GM19467 (cell line): ENCODE data around the gene KRTAP5-10.
"Not testable (repeated sequence)": the region's sequence is repeated elsewhere in the genome, so short reads cannot be mapped to it uniquely, and the experiment has no call there.

Experiments
- ATAC-seq: cut with Tn5 transposase; IDR thresholded peaks from one replicate; pipeline ENCODE4 v1.9.1; 2021; ENCODE audit warnings: mild to moderate bottlenecking, moderate library complexity; ENCODE audit not compliant: unreplicated experiment

Gene KRTAP5-10, protein sequence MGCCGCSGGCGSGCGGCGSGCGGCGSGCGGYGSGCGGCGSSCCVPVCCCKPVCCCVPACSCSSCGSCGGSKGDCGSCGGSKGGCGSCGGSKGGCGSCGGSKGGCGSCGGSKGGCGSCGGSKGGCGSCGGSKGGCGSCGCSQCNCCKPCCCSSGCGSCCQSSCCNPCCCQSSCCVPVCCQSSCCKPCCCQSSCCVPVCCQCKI

DNA sequence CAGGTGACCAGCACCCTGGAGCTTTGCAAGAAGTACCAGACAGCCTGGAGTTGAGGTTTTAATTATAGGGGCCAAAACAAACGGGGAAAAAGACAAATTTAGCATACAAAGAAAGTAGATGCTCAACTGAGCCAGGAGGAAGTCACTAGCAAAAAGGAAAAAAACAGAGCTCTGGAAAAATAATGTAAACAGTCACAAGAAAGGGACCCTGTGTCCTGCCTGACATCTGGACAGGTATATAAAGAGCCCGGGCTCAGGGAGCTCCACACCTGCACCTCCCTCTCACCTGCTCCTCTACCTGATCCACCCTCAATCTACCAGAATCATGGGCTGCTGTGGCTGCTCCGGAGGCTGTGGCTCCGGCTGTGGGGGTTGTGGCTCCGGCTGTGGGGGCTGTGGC, at the start of gene KRTAP5-10:
Gene KRTAP5-10, plus strand, starts transcription at position 301 of the 400 bp plus-strand sequence. Its CDS starts 25 bp downstream, at position 326.
- no peak for ATAC-seq

DNA sequence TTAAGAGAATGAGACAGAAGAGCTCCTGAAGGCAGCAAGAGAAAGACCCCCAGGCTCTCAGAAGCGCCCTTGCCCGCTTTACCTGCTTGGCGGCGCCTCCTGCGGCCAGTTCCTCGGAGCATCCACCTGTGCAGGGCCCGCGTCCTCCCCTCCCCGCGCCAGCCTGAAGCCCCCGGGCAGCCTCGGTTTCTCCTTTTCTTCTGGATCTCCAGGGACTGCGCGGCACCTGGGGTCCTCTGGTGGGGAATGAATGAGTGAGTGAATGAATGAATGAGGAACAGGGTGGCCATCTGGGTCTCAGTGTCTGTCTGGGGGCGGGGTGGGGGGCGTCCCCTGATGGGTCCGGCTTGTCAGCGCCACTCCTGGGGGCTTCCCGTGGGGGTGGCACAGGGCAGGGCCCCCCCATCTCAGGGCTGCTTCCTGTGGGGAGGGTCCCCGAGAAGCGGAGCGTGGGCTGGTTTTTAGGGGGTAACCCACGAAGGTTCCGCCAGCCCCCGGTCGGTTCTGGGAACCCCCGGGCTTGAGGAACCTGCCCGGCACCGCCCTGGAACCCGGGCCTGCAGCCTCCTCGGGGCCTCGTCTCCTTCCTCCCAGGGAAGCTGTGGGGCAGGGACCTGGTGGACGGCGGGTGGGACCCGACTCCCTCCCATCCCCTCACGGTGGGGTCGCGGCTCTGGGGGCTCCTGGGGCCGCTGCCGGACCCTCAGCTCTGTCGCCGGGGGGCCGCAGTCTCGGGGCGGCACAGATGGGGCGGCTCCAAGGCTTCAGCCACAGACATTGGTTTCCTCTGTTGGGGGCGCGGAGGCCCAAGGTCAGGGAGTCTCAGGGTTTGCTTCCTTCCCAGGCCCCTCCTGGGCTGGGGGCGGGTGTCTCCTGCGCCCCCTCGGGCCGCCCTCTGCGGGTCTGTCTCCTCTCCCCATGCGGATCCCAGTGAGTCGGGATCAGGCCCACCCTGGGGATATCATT, 46.6 kb upstream of the KRTAP5-10 start:
- no peak for ATAC-seq

DNA sequence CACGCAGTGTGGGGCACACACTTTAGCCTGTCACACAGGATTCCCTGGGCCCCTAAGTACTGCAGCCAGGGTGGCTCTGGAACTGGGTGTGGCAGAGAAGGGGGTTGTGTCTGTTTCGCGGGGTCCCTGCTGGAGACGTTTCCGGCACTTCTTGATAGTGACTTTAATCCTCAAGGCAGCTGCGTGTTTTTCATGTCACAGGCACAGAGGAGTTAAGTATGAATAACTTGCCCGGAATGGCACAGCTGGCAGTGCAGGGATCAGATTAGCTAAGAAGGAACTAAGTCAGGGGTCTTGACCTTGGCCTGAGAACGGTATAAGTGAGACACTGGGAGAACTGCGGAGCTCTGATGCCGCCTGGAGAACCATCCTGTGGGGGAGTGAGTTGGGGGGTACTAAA, 45.8 kb upstream of the KRTAP5-10 start:
- no peak for ATAC-seq

DNA sequence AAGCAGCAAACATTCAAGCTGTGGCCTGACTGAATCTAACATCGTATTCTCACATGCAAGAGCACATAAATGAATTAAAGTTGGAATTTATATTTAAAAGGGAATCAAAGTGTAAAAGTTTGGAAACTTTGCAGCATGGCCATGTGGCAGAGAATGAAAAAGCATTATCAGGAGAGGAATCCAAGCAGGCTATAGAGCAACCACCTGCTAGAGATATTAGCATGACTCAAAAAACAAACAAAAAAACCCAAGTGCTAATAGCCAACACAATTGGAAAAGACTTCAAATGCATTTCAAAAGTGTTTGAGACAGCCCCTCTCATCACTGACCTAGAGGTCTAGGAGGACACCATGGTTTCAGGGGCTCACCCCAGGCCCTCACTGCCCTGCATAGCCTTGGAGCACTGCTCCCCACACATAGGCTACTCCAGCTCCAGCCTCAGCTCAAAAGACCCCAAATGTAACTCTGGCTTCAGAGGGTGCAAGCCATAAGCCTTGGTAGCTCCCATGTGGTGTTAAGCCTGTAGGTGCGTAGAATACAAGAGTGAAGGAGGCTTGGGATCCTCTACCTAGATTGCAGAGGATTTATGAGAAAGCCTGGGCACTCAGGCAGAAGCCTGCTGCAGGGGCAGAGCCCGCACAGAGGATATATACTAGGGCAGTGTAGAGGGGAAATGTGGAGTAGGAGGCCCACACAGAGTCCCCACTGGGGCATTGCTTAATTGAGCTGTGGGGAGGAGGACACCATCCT, 40.0 kb upstream of the KRTAP5-10 start:
- no peak for ATAC-seq

DNA sequence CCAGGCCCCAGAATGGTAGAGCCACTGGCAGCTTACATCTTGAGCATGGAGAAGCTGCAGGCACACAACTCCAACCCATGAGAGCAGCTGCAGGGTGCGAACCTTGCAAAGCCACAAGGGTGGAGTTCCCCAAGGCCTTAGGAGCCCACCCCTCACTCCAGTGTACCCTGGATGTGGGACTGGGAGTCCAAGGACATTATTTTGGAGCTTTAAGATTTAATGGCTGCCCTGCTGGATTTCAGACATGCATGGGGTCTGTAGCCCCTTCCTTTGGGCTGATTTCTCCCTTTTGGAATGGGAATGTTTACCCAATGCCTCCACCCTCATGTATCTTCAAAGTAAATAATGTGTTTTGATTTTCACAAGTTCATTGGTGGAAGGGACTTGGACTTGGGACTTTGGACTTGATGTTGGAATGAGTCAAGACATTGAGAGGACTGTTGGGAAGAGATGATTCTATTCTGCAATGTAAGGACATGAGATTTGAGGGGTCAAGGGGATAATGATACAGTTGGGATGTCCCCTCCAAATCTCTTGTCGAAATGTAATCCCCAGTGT, 39.3 kb upstream of the KRTAP5-10 start:
- ATAC-seq: no peak

DNA sequence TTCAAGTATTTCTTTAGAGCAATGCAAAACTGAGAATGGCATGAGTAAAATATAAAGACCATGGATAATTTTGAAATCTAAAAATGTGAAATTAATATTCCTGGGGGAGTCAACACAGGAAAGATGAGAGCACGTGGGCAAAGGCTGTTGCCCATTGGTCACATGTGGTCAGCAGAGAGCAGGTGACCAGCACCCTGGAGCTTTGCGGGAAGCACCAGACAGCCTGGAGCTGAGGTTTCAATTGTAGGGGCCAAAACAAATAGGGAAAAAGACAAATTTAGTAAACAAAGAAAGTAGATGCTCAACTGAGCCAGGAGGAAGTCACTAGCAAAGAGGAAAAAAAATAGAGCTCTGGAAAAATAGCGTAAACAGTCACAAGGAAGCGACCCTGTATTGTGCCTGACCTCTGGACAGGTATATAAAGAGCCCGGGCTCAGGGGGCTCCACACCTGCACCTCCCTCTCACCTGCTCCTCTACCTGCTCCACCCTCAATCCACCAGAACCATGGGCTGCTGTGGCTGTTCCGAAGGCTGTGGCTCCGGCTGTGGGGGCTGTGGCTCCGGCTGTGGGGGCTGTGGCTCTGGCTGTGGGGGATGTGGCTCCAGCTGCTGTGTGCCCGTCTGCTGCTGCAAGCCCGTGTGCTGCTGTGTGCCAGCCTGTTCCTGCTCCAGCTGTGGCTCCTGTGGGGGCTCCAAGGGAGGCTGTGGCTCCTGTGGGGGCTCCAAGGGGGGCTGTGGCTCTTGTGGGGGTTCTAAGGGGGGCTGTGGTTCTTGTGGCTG, 38.4 kb upstream of the KRTAP5-10 start, which contains the start of gene KRTAP5-7:
Gene KRTAP5-7, plus strand, starts transcription at position 472 of the 780 bp plus-strand sequence. Its CDS starts 34 bp downstream, at position 506.
- not testable (repeated sequence) for ATAC-seq

DNA sequence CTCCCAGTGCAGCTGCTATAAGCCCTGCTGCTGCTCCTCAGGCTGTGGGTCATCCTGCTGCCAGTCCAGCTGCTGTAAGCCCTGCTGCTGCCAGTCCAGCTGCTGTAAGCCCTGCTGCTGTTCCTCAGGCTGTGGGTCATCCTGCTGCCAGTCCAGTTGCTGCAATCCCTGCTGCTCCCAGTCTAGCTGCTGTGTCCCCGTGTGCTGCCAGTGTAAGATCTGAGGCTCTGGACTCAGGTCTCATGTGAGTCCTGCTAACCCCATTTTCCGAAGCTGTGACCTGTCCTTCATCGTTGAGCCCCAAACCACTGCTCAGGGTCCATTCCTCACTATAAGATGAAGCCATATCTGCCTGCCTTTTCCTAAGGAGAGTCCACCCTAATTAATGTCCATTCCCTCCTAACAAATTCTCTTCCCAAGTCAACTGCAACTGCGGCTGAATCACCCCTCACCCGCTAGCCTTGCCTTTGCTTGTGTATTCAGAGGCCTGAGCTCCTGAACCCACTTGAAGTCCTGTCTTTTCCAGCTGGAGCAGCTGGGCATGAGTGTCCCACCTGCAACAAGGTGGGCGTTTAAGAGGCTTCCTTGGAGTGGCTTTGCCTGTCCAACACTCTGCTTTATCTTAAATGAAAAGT, 37.7 kb upstream of the KRTAP5-10 start:
- no peak for ATAC-seq

DNA sequence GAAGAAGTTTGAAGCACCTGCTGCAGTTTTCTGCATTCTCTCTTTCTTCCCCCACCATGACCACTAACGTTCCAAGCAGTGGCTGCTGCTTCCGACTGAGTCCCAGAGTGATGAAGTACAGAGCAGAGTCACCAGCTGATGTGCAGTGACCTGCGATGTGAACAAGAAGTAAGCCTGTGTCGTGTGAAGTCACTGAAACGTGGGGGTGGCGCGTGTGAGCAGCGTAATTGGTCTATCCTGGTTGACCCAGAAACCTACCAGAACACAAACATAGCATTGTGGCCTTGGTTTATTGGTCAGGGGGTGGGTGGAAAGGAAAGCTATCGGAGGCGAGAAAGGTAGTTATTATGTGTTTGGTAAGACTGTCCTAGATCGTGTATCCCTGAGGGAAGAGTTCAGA, 34.8 kb upstream of the KRTAP5-10 start:
- no peak for ATAC-seq

DNA sequence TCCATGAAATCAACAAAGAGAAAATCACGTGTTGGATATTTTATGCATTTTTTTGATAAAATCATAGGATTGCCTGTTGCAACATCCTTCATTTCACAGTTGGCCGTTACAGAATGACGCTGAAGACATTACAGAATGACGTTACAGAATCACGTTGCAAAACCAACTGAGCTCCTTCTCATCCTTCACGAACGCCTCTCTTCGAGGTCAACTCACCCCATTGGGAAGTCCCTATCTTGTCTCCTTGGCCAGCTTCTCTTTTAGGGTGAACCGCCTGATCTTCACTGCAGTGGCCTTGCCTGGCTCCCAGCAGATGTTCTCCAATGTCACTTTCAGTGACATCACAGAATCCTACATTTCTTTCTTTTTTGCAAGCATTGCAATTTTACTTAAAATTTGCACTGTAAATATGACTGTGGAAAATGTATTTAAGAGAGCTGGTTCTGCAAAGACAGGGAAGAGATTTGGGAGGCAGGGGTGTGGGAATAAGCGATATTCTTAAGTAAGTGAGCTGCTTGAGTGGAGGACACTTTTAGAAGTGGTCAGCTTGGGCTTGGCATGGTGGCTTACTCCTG, 33.2 kb upstream of the KRTAP5-10 start:
- no peak for ATAC-seq

DNA sequence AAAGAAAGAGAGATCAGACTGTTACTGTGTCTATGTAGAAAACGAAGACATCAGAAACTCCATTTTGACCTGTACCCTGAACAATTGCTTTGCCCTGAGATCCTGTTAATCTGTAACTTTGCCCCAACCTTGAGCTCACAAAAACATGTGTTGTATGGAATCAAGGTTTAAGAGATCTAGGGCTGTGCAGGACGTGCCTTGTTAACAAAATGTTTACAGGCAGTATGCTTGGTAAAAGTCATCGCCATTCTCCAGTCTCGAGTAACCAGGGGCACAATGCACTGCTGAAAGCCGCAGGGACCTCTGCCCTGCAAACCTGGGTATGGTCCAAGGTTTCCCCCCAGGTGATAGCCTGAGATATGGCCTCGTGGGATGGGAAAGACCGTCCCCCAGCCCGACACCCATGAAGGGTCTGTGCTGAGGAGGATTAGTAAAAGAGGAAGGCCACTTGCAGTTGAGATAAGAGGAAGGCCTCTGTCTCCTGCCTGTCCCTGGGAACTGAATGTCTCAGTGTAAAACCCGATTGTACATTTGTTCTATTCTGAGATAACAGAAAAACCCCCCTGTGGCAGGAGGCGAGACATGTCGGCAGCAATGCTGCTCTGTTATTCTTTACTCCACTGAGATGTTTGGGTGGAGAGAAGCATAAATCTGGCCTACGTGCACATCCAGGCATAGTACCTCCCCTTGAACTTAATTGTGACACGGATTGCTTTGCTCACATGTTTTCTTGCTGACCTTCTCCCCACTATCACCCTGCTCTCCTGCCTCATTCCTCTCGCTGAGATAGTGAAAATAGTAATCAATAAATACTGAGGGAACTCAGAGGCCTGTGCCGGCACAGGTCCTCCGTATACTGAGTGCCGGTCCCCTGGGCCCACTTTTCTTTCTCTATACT, 30.4 kb upstream of the KRTAP5-10 start:
- not testable (repeated sequence) for ATAC-seq

DNA sequence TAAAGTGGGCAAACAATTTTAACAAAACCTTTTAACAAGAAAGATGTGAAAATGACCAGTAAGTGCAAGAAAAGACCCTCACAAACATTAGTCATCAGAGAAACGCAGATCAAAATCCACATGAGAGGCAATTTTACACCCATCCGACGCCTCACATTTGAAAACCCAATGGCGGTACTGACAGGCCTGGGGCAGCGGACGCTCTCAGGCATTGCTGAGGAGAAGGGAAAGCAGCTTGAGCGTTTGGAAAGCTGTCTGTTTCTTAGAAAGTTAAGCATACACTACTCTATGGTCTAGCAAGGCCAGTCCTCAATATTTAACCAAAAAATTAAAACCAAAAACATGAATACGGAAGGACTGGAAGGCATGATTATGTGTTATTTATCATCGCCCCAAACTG, 29.5 kb upstream of the KRTAP5-10 start:
- ATAC-seq: no peak

DNA sequence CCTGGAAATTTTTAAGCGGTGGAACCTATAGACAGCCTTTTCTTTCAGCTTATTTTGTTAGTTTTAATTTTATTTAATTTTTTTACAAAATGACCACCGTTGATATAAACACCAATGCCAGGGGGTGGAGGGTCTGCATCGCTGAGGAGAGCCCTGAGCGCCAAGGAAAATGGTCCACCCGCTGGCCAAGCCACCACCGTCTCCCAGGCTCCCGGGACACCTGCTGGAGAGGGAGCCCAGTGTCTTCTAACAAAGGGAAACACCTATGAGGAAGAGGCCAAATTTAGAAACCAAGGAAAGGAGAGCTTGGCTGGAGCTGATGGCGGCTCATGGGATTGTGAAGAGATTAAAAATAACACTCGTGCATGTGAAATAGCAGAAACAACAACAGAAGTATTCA, 27.8 kb upstream of the KRTAP5-10 start:
- no peak for ATAC-seq

DNA sequence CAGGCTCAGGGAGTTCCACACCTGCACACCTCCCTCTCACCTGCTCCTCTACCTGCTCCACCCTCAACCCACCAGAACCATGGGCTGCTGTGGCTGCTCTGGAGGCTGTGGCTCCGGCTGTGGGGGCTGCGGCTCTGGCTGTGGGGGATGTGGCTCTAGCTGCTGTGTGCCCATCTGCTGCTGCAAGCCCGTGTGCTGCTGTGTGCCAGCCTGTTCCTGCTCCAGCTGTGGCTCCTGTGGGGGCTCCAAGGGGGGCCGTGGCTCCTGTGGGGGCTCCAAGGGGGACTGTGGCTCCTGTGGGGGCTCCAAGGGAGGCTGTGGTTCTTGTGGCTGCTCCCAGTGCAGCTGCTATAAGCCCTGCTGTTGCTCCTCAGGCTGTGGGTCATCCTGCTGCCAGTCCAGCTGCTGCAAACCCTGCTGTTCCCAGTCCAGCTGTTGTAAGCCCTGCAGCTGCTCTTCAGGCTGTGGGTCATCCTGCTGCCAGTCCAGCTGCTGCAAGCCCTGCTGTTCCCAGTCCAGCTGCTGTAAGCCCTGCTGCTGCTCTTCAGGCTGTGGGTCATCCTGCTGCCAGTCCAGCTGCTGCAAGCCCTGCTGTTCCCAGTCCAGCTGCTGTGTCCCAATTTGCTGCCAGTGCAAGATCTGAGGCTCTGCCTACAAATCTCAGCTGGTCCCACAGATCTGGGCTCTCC, 27.2 kb upstream of the KRTAP5-10 start, which contains the start of gene KRTAP5-8:
Gene KRTAP5-8, plus strand, starts transcription at position 49 of the 689 bp plus-strand sequence. Its CDS starts 31 bp downstream, at position 80.
- ATAC-seq: not testable (repeated sequence)

DNA sequence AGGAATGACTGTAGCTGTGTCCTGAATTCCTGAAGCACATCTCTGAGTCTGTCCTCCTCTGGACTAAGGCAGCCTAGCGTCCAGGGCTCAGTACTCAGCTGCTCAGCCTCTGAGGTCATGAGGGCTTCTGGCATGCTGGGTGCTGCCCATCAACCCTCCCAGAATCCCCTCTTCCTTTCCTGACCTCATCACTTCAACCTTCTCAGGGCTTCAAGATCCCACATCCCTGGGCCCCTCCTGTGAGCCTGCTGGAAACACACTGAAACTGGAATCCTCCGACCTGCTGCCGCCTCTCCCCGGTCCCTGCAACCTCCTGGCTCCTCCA, 26.7 kb upstream of the KRTAP5-10 start:
- no peak for ATAC-seq

DNA sequence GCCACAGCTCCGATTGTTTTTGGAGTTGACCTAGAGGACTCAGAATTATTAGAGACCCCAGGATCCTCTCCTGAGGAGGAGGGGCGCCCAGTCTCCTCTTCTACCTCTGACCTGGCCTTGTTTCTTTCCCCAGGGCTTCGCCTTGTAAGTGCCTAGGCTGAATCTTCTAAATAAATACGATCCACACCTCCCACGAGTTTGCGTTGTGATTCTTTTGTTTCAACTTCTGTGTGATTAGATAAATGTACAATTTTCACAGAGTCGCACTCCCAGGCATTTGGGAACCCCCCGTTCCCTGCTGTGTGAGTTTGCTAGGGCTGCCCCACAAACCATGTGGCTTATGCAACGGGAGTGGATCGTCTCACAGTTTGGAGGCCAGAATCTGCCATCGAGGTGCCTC, 26.3 kb upstream of the KRTAP5-10 start:
- ATAC-seq: no peak

DNA sequence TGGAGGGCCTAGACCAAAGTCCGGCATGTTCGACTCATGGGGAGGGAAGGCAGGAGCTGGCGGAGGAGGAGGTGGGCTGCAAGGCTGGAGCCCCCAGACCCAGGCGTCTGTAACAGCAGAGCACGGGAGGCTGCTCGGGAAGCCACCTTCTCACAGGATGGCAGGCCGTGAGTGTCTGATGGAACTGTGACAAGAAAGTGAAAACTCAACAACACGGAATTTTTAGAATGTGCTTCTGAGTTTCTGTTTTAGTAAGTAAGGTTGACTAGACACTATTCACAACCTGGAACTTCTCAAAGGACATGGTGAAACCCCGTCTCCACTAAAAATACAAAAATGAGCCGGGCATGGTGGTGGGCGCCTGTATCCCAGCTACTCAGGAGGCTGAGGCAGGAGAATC, 25.4 kb upstream of the KRTAP5-10 start:
- not testable (repeated sequence) for ATAC-seq

DNA sequence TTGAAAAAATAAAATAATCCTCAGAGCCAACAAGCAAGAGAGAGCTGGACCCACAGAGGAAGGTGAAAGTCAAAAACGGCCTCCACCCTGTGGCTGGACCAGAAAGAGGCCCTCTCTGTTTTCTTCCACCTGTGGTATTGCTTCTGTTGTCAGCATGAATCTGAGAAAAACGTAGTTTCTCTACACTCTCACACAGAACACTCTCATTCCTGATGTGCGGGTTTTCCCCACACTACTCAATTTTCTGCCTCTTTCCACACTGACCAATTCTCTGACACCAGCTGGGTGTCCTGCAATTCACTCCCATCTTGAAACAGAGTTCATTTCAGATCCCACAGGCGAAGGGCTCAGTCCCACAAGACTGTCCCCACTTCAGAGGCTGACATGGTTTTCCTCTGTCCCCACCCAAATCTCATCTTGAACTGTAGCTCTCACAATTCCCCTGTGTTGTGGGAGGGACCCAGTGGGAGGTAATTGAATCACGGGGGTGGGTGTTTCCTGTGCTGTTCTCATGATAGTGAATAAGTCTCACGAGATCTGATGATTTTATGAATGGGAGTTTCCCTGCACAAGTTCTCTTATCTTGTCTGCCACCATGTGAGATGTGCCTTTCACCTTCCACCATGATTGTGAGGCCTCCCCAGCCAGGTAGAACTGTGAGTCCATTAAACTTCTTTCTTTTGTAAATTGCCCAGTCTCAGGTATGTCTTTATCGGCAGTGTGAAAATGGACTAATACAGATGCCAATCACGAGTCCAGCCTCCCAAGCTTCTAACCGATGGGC, 24.6 kb upstream of the KRTAP5-10 start:
- ATAC-seq: not testable (repeated sequence)
